ENCODE measurements around the gene SH2D2A. TPM values are rescaled to one million over a fixed set of nuclear protein-coding genes. Genes with fewer than 3 reads are reported as not detected.

The SH2D2A gene
- total and polyA plus RNA-seq, 8 donors: 0.36 to 4.4 (median 0.69) TPM

DNA sequence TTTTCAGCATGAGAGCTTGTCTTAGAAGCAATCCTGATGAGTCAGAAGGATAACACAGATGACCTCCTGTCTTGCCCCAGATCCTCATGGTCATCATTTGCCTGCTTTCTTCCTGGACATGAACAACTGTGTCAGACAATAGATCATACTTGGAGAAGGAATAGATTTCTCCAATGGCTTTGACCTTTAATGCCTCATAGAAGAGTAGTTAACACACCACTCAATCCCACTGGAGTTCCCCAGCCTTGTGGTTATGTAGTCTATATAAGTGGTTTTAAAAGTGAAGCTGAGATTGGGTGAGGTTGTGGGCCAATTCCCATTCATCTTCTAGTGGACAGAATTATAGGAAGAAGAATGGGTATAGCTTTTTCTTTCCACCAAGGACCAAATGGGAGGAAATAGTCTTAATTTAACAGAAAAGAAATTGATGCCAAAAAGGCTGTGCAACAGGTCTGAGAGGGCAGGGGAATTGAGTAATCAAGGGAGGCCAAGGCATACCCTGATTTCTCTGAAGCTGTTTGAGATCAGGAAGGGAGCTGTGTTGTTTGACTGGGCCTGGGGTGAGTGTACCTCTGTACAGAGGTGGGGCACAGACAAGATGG is 35.0 kb downstream of the SH2D2A start:
- H3K4me1 ChIP-seq: peaks cover 8 to 31% of the 10 kb centered on the region in 2 donors
- TF ChIP-seq, protein P1, sequence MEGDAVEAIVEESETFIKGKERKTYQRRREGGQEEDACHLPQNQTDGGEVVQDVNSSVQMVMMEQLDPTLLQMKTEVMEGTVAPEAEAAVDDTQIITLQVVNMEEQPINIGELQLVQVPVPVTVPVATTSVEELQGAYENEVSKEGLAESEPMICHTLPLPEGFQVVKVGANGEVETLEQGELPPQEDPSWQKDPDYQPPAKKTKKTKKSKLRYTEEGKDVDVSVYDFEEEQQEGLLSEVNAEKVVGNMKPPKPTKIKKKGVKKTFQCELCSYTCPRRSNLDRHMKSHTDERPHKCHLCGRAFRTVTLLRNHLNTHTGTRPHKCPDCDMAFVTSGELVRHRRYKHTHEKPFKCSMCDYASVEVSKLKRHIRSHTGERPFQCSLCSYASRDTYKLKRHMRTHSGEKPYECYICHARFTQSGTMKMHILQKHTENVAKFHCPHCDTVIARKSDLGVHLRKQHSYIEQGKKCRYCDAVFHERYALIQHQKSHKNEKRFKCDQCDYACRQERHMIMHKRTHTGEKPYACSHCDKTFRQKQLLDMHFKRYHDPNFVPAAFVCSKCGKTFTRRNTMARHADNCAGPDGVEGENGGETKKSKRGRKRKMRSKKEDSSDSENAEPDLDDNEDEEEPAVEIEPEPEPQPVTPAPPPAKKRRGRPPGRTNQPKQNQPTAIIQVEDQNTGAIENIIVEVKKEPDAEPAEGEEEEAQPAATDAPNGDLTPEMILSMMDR (IDR thresholded peaks at IDR 0.05): no peak
- H3K27ac ChIP-seq: no peak overlapping the region
- ATAC-seq (peak; percentile 25), DNase-seq (no peak)
- no peak overlapping the region for H3K4me3 ChIP-seq
- no peaks in the 10 kb centered on the region for H3K9me3 ChIP-seq
- H3K36me3 ChIP-seq: peaks cover 0 to 62% of the 10 kb centered on the region in 2 donors
- no peaks in the 10 kb centered on the region for H3K27me3 ChIP-seq
- intact Hi-C loops (cut with DNase I): no loop called here

DNA sequence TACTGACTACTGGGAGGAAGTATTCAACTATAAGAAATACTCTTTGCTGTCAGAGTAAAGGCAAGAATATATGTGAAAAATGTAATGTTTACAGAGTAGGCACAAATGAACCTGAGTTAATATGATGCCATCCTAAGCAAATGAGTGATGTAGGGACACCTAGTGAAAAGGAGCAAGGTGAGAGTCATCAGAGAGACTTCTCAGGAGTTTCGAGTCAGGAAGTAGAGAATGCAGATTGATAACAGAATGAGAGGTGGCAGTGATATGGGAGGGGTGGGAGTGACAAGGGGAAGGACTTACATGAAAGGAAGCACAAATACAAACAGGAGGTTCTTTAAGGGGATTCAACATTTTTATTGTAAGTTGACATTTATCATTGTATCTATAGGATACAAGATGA is 39.1 kb downstream of the SH2D2A start:
- no peak for DNase-seq
- TF ChIP-seq, protein P1 (IDR thresholded peaks at IDR 0.05): no peak

DNA sequence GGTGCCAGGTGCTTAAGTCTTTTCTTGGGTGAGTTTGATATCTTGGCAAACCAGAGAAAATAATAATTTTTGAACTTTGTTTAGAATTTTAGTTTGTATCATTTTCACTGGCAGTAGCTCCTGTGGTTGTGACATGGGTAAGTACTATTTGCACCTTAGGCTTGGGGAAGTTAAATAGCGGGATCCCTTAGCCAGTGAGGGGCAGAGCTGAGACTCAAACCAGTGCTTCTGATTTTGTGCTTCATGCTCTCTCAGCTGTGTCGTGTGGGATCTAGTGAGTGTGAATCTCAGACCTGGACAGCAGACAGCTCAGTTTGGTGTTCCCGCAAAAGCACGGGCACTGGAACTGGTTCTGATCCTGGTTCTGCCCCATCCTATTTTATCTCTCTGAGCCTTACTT is 39.7 kb downstream of the SH2D2A start:
- DNase-seq (no peak), ATAC-seq (no peak)
- H3K4me1 ChIP-seq: peaks cover 8 to 39% of the 10 kb centered on the region in 2 donors
- intact Hi-C loops (cut with DNase I): no loop called here
- TF ChIP-seq, protein P1 (IDR thresholded peaks at IDR 0.05): no peak
- peaks cover 0 to 26% of the 10 kb centered on the region in 2 donors for H3K36me3 ChIP-seq
- H3K27me3 ChIP-seq: no peaks in the 10 kb centered on the region
- no peaks in the 10 kb centered on the region for H3K9me3 ChIP-seq
- H3K27ac ChIP-seq: no peak overlapping the region
- H3K4me3 ChIP-seq: no peak overlapping the region

More for the DNA sequence above, 39.1 kb downstream of the SH2D2A start:
- no peaks in the 10 kb centered on the region for H3K9me3 ChIP-seq
- peaks cover 8 to 40% of the 10 kb centered on the region in 2 donors for H3K4me1 ChIP-seq
- peaks cover 0 to 29% of the 10 kb centered on the region in 2 donors for H3K36me3 ChIP-seq
- ATAC-seq: no peak
- H3K27ac ChIP-seq: no peak overlapping the region
- H3K4me3 ChIP-seq: no peak overlapping the region
- intact Hi-C loops (cut with DNase I): no loop called here
- H3K27me3 ChIP-seq: no peaks in the 10 kb centered on the region

DNA sequence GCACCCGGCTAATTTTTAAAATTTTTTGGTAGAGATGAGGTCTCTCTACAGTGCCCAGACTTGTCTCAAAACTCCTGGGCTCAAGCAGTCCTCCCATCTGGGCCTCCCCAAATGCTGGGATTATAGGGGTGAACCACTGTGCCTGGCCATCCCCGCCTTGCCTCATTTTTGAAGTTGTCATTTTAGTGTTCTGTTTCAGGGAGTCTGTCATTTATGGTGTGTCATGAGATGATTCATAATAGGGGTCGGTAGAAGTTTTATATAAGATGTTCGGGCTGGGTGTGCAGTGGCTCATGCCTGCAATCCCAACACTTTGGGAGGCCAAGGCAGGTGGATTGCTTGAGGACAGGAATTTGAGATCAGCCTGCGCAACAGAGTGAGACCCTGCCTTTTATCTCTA is 40.8 kb downstream of the SH2D2A start:
- intact Hi-C loops (cut with DNase I): no loop called here
- Histone ChIP-seq H3K27ac (no peak overlapping the region), H3K4me1 (peaks cover 8 to 40% of the 10 kb centered on the region in 2 donors), H3K9me3 (no peaks in the 10 kb centered on the region), H3K36me3 (peaks cover 0 to 23% of the 10 kb centered on the region in 2 donors), H3K4me3 (no peak overlapping the region), H3K27me3 (no peaks in the 10 kb centered on the region)
- no peak for DNase-seq
- ATAC-seq: no peak
- TF ChIP-seq, protein P1 (IDR thresholded peaks at IDR 0.05): no peak

DNA sequence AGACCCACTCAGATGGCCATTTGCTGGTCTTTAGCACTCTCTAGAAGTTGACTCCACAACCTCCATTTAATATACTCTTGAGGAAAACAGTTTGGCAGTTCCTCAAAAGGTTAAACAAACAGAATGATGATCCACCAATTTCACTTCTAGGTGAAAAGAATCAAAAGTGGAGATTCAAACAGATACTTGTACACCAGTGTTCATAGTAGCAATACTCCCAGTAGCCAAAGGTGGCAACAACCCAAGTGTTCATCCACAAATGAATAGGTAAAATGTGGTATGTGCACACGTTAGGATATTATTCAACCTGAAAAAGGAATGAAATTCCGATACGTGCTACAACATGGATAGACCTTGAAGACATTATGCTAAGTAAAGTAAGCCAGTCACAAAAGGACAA is 43.0 kb downstream of the SH2D2A start:
- Histone ChIP-seq H3K4me1 (peaks cover 18 to 58% of the 10 kb centered on the region in 2 donors), H3K36me3 (peaks cover 0 to 22% of the 10 kb centered on the region in 2 donors), H3K27me3 (no peaks in the 10 kb centered on the region), H3K4me3 (no peak overlapping the region), H3K27ac (no peak overlapping the region), H3K9me3 (no peaks in the 10 kb centered on the region)
- intact Hi-C loops (cut with DNase I): loop anchor here in 1 of 2 donors (5.0 kb wide), 1 partner anchor 36 kb away; no protein-coding TSS in a partner anchor
- ATAC-seq (no peak), DNase-seq (no peak)
- TF ChIP-seq, protein P1 (IDR thresholded peaks at IDR 0.05): no peak
